Lung (tissue), 5 donors: Measurements from ENCODE around the gene C15orf39. TPM values are rescaled to one million over a fixed set of nuclear protein-coding genes. Genes with fewer than 3 reads are reported as not detected.

Source experiments
- polyA plus RNA-seq, 2 donors: library from polyadenylated mRNA; stranded (reverse); fragments of 200-250 nt; gene quantifications; one replicate each; pipeline ENCODE4 v1.2.1, GENCODE V29; 2013
- small RNA-seq: library from RNA; depleted of rRNA; stranded (forward); fragments of <200 nt; gene quantifications from one replicate; pipeline ENCODE3, GENCODE V24; 2014; ENCODE audit warnings: low replicate concordance
- total RNA-seq, 2 donors: library from RNA; depleted of rRNA in 1 of 2; stranded (reverse); fragments of >200 nt in 1 of 2; gene quantifications; one replicate each; pipeline ENCODE4 v1.2.1, GENCODE V29; 2014 to 2021
- donor health status: Bipolar disorder and iron deficiency.
- donor health status: healthy.
- donor health status: DM: yes; HTN: yes; CAD: no.

Gene C15orf39
- total and polyA plus RNA-seq, 4 donors, result 13.1 to 57.7 (median 25.6) TPM

Small RNAs within 50 kb of the gene (small RNA-seq; reads per million reads assigned to genes)
- gene AC068338.1, result not detected

Other genes starting within 250 kb of the C15orf39 start
- gene RPP25, start 245.1 kb upstream of the C15orf39 start, total RNA-seq, result 10 to 100 TPM in 1 of 2 donors, 1 to 10 TPM in 1; 3.8 to 15.2 TPM
- 10 to 100 TPM in 1 of 2 donors, 1 to 10 TPM in 1; 10.0 to 15.7 TPM for gene RPP25, start 245.1 kb upstream of the C15orf39 start, polyA plus RNA-seq
- gene SCAMP5, start 206.3 kb upstream of the C15orf39 start, total RNA-seq, result 1 to 10 TPM; 3.8 to 4.8 TPM
- gene SCAMP5, start 206.3 kb upstream of the C15orf39 start, polyA plus RNA-seq, result 1 to 10 TPM in 1 of 2 donors, under 1 TPM in 1; 0.94 to 9.5 TPM
- 10 to 100 TPM; 12.8 to 19.2 TPM for gene PPCDC, start 178.3 kb upstream of the C15orf39 start, total RNA-seq
- 10 to 100 TPM; 22.5 to 23.8 TPM for gene PPCDC, start 178.3 kb upstream of the C15orf39 start, polyA plus RNA-seq
- not detected for gene GOLGA6C, start 56.5 kb downstream of the C15orf39 start, total RNA-seq
- gene GOLGA6C, start 56.5 kb downstream of the C15orf39 start, polyA plus RNA-seq, result under 1 TPM in 1 of 2 donors, not detected in 1; 0.01 TPM
- under 1 TPM in 1 of 2 donors, not detected in 1; 0.12 TPM for gene GOLGA6D, start 81.0 kb downstream of the C15orf39 start, total RNA-seq
- gene GOLGA6D, start 81.0 kb downstream of the C15orf39 start, polyA plus RNA-seq, result not detected
- gene COMMD4, start 134.2 kb downstream of the C15orf39 start, total RNA-seq, result 10 to 100 TPM; 36.2 to 80.7 TPM
- gene COMMD4, start 134.2 kb downstream of the C15orf39 start, polyA plus RNA-seq, result 100 to 1,000 TPM in 1 of 2 donors, 10 to 100 TPM in 1; 95.6 to 135 TPM
- gene NEIL1, start 145.2 kb downstream of the C15orf39 start, total RNA-seq, result 10 to 100 TPM; 36.4 to 46.8 TPM
- gene NEIL1, start 145.2 kb downstream of the C15orf39 start, polyA plus RNA-seq, result 10 to 100 TPM; 13.8 to 36.4 TPM
- 100 to 1,000 TPM; 187 to 247 TPM for gene MAN2C1, start 166.7 kb downstream of the C15orf39 start, total RNA-seq
- gene MAN2C1, start 166.7 kb downstream of the C15orf39 start, polyA plus RNA-seq, result 100 to 1,000 TPM; 139 to 321 TPM
- 10 to 100 TPM; 66.1 to 86.1 TPM for gene SIN3A, start 249.8 kb downstream of the C15orf39 start, total RNA-seq
- 10 to 100 TPM in 1 of 2 donors, 1 to 10 TPM in 1; 9.8 to 19.9 TPM for gene SIN3A, start 249.8 kb downstream of the C15orf39 start, polyA plus RNA-seq